B cell (primary cell): Measurements from ENCODE around the gene CACNB4. TPM values are rescaled to one million over a fixed set of nuclear protein-coding genes. Genes with fewer than 3 reads are reported as not detected.

Source experiments
- ATAC-seq: fragments of 200-7000 bp; cut with Tn5 transposase; one replicate; pipeline ENCODE4 v1.10.0; 2021; ENCODE audit warnings: low read depth, mild to moderate bottlenecking, moderate number of reproducible peaks, moderate library complexity
- CTCF ChIA-PET: fragments of 350-600 bp; sonication (Branson Sonifier 250); formaldehyde crosslinking; loops from one replicate; lab custom pipeline; 2021; ENCODE audit warnings: antibody characterized with exemption, inconsistent platforms; lab: Charles Lee
- POLR2A ChIA-PET: fragments of 350-600 bp; sonication (Branson Sonifier 250); formaldehyde crosslinking; loops from one replicate; lab custom pipeline; 2021; ENCODE audit warnings: antibody characterized with exemption; lab: Charles Lee
- DNase-seq: peaks from one replicate; pipeline ENCODE4 v3.0.0; 2013
- H2AFZ ChIP-seq: 2 replicates; pipeline ENCODE4 v1.6.1; 2012; ENCODE audit warnings: mild to moderate bottlenecking, low read depth, low read length; ENCODE audit not compliant: insufficient read depth, poor library complexity, severe bottlenecking
- H3K27ac ChIP-seq, 2 donors: 1 replicate in 1 of 2; 2 replicates in 1 of 2; pipeline ENCODE4 v1.5.1; 2012 to 2013; ENCODE audit warnings: low read length in 2 of 2, mild to moderate bottlenecking in 2 of 2, moderate library complexity in 1 of 2
- H3K27me3 ChIP-seq, 4 experiments: fragments of 200-600 bp in 1 of 4; sonication (generic) in 1 of 4; replicated peaks in 1 of 4; 1 replicate in 2 of 4; 2 replicates in 2 of 4; pipeline versions ENCODE4 v1.6.1 to v1.7.0; 2013 to 2016; ENCODE audit warnings: low read length in 3 of 4, mild to moderate bottlenecking in 2 of 4, mixed read lengths in 1 of 4, moderate library complexity in 1 of 4; ENCODE audit not compliant: insufficient read depth in 4 of 4, control insufficient read depth in 3 of 4; ENCODE audit errors: control extremely low read depth in 1 of 4
- H3K36me3 ChIP-seq, 2 experiments: replicated peaks in 1 of 2; 1 replicate in 1 of 2; 2 replicates in 1 of 2; pipeline versions ENCODE4 v1.6.1 to v1.7.1; 2013; ENCODE audit warnings: low read length in 1 of 2; ENCODE audit not compliant: insufficient read depth in 2 of 2, control insufficient read depth in 1 of 2; ENCODE audit errors: control extremely low read depth in 1 of 2, extremely low read depth in 1 of 2
- H3K4me1 ChIP-seq, 2 donors: fragments of 200-600 bp in 1 of 2; sonication (generic) in 1 of 2; 1 replicate in 1 of 2; 2 replicates in 1 of 2; pipeline versions ENCODE4 v1.5.1 to v1.6.1; 2013 to 2017; ENCODE audit warnings: low read length in 2 of 2; ENCODE audit not compliant: control insufficient read depth in 2 of 2, insufficient read depth in 2 of 2
- H3K4me2 ChIP-seq: replicated peaks from 2 replicates; pipeline ENCODE3; 2012; ENCODE audit warnings: mild to moderate bottlenecking, low read depth, low read length; ENCODE audit not compliant: poor library complexity, severe bottlenecking
- H3K4me3 ChIP-seq, 5 experiments: fragments of 200-600 bp in 1 of 5; sonication (generic) in 1 of 5; 1 replicate in 3 of 5; 2 replicates in 2 of 5; pipeline versions ENCODE4 v1.5.1 to v1.7.0; 2011 to 2016; ENCODE audit warnings: low read length in 4 of 5, mild to moderate bottlenecking in 4 of 5, low read depth in 2 of 5, control low read depth in 1 of 5, moderate library complexity in 1 of 5; ENCODE audit not compliant: insufficient read depth in 1 of 5; ENCODE audit errors: control extremely low read depth in 1 of 5, extremely low read depth in 1 of 5
- H3K79me2 ChIP-seq: fragments of 200-600 bp; sonication (generic); one replicate; pipeline ENCODE4 v1.6.0; 2016; ENCODE audit warnings: low read length; ENCODE audit not compliant: control insufficient read depth, insufficient read depth
- H3K9ac ChIP-seq: fragments of 200-600 bp; sonication (generic); 2 replicates; pipeline ENCODE4 v1.6.1; 2017; ENCODE audit warnings: mild to moderate bottlenecking, low read length, moderate library complexity
- H3K9me3 ChIP-seq, 3 donors: one replicate each; pipeline versions ENCODE4 v1.6.1 to v1.7.1; 2013; ENCODE audit warnings: low read length in 2 of 3; ENCODE audit not compliant: control insufficient read depth in 2 of 3, insufficient read depth in 1 of 3; ENCODE audit errors: control extremely low read depth in 1 of 3
- H4K20me1 ChIP-seq: 2 replicates; pipeline ENCODE4 v1.6.0; 2012; ENCODE audit warnings: mild to moderate bottlenecking, low read length; ENCODE audit not compliant: insufficient read depth, control insufficient read depth, poor library complexity, severe bottlenecking
- H3K27ac Mint-ChIP-seq: one replicate; pipeline ENCODE4 v1.8.0; 2021; ENCODE audit warnings: mixed read lengths
- H3K27me3 Mint-ChIP-seq: one replicate; pipeline ENCODE4 v1.8.0; 2021; ENCODE audit warnings: mixed read lengths
- H3K4me1 Mint-ChIP-seq: one replicate; pipeline ENCODE4 v1.8.0; 2021; ENCODE audit warnings: mixed read lengths
- H3K4me3 Mint-ChIP-seq: one replicate; pipeline ENCODE4 v1.8.0; 2021; ENCODE audit warnings: mixed read lengths
- H3K9me3 Mint-ChIP-seq: one replicate; pipeline ENCODE4 v1.8.0; 2022; ENCODE audit warnings: mixed read lengths; ENCODE audit not compliant: insufficient read depth
- CTCF ChIP-seq: fragments of 200-600 bp; IDR thresholded peaks from one replicate; pipeline ENCODE4 v1.8.0; 2022; ENCODE audit warnings: antibody characterized with exemption, mild to moderate bottlenecking
- EZH2 ChIP-seq: IDR thresholded peaks from 2 replicates; pipeline ENCODE4 v1.6.1; 2012; ENCODE audit warnings: borderline replicate concordance, low read depth, mild to moderate bottlenecking, moderate library complexity, low read length; ENCODE audit not compliant: insufficient read depth, poor library complexity, severe bottlenecking
- WGBS: methylation state at CpG from one replicate; pipeline ENCODE4 v1.1.5; 2013; ENCODE audit warnings: missing lambda C conversion rate; ENCODE audit not compliant: insufficient coverage; 5-methylcytosine and 5-hydroxymethylcytosine counted together
- intact Hi-C: fragments of 100-400 bp; cut with micrococcal nuclease; formaldehyde crosslinking; loops from one replicate; pipeline ENCODE4 v1.10.0; 2022
- polyA plus RNA-seq: library from polyadenylated mRNA; depleted of rRNA; stranded (reverse); fragments of >200 nt; gene quantifications from 2 replicates; pipeline ENCODE4 v1.2.3, GENCODE V29; 2012
- total RNA-seq, 2 donors: library from RNA; stranded (reverse); fragments of 120-200 nt in 1 of 2; gene quantifications; 1 replicate in 1 of 2; 2 replicates in 1 of 2; pipeline versions ENCODE4 v1.2.3 to v1.2.4, GENCODE V29; 2013 to 2022

The CACNB4 gene
- total and polyA plus RNA-seq, 2 donors (not counting 1 experiment from before 2014, with no cell fraction given): 0.12 to 1.4 TPM

GRCh38 chr2:152019732-152020131 is 79.1 kb downstream of the CACNB4 start:
- H3K9me3 Mint-ChIP-seq: no peaks in the 10 kb centered on the region
- H3K4me3 Mint-ChIP-seq: no peak overlapping the region
- Histone ChIP-seq H4K20me1 (no peaks in the 10 kb centered on the region), H3K4me3 (no peak overlapping the region), H3K79me2 (no peaks in the 10 kb centered on the region), H3K27ac (no peak overlapping the region), H2AFZ (no peak overlapping the region), H3K9ac (no peak overlapping the region), H3K4me2 (no peak overlapping the region), H3K9me3 (no peaks in the 10 kb centered on the region), H3K27me3 (no peaks in the 10 kb centered on the region), H3K4me1 (no peaks in the 10 kb centered on the region), H3K36me3 (no peaks in the 10 kb centered on the region)
- POLR2A ChIA-PET: no interaction called here
- no peak for ATAC-seq
- intact Hi-C loops: no loop called here
- no peaks in the 10 kb centered on the region for H3K4me1 Mint-ChIP-seq
- no peak for TF ChIP-seq EZH2
- no peak for TF ChIP-seq CTCF
- no peak for DNase-seq
- no peak overlapping the region for H3K27ac Mint-ChIP-seq
- CTCF ChIA-PET: interaction anchor here (0.6 kb wide), 1 partner anchor 8 kb away, joined by 3 read pairs; no protein-coding TSS in a partner anchor
- H3K27me3 Mint-ChIP-seq: peaks cover 17% of the 10 kb centered on the region

- CTCF ChIA-PET: interaction anchor here (1.1 to 9.3 kb wide), 2 partner anchors 9 to 18 kb away, joined by 3 to 60 read pairs; no protein-coding TSS in a partner anchor
- TF ChIP-seq EZH2 (no peak), CTCF (no peak)
- intact Hi-C loops: no loop called here
These were observed 82.4 kb downstream of the CACNB4 start for GRCh38 chr2:152016181-152017120.

More at GRCh38 chr2:152016181-152017120, 82.4 kb downstream of the CACNB4 start:
- 29% methylated on average over 1 of the region's 7 CpGs for WGBS
- Histone ChIP-seq H3K4me3 (no peak overlapping the region), H3K9ac (no peak overlapping the region), H3K4me1 (no peaks in the 10 kb centered on the region), H3K27ac (no peak overlapping the region), H4K20me1 (no peaks in the 10 kb centered on the region), H3K36me3 (no peaks in the 10 kb centered on the region), H3K4me2 (no peak overlapping the region), H3K27me3 (peaks cover 0 to 3% (median 0%) of the 10 kb centered on the region in 4 experiments), H2AFZ (no peak overlapping the region), H3K9me3 (no peaks in the 10 kb centered on the region), H3K79me2 (no peaks in the 10 kb centered on the region)
- Mint-ChIP-seq H3K4me1 (no peaks in the 10 kb centered on the region), H3K4me3 (no peak overlapping the region), H3K27me3 (peaks cover 19% of the 10 kb centered on the region), H3K9me3 (no peaks in the 10 kb centered on the region), H3K27ac (no peak overlapping the region)
- DNase-seq: no peak
- no peak for ATAC-seq
- POLR2A ChIA-PET: no interaction called here
